ACC112 (cell line): ENCODE data around the gene DNAJC5.

ENCODE experiments used
- H2AFZ ChIP-seq: fragments of 200-600 bp; sonication (generic); one replicate; pipeline ENCODE4 v1.6.0; 2017; ENCODE audit warnings: antibody characterized with exemption, low read length; ENCODE audit not compliant: unreplicated experiment
- H3K27ac ChIP-seq: fragments of 200-600 bp; sonication (generic); 2 replicates; pipeline ENCODE4 v1.5.1; 2014; ENCODE audit warnings: low read depth, mild to moderate bottlenecking, antibody characterized with exemption, low read length, moderate library complexity
- H3K27me3 ChIP-seq: fragments of 200-600 bp; sonication (generic); 2 replicates; pipeline ENCODE4 v1.6.1; 2014; ENCODE audit warnings: mild to moderate bottlenecking, antibody characterized with exemption, low read length, moderate library complexity, mixed read lengths; ENCODE audit not compliant: insufficient read depth
- H3K36me3 ChIP-seq: fragments of 200-600 bp; sonication (generic); 2 replicates; pipeline ENCODE4 v1.6.1; 2016; ENCODE audit warnings: mild to moderate bottlenecking, antibody characterized with exemption, low read length, moderate library complexity, mixed read lengths; ENCODE audit not compliant: insufficient read depth
- H3K4me1 ChIP-seq: fragments of 200-600 bp; sonication (generic); one replicate; pipeline ENCODE4 v1.6.1; 2016; ENCODE audit warnings: low read length, mixed read lengths; ENCODE audit not compliant: insufficient read depth, unreplicated experiment, control insufficient read depth
- H3K4me3 ChIP-seq: fragments of 200-600 bp; sonication (generic); 2 replicates; pipeline ENCODE4 v1.5.1; 2014; ENCODE audit warnings: mild to moderate bottlenecking, low read depth, low read length
- H3K79me2 ChIP-seq: fragments of 200-600 bp; sonication (generic); one replicate; pipeline ENCODE4 v1.6.0; 2016; ENCODE audit warnings: low read length; ENCODE audit not compliant: control insufficient read depth, unreplicated experiment, insufficient read depth

The DNAJC5 gene

GRCh38 chr20:63854766-63855362 lies 40.1 kb upstream of the DNAJC5 start:
- peaks cover 15% of the 10 kb centered on the region for H3K27me3 ChIP-seq
- H3K4me3 ChIP-seq = peak overlapping the region; percentile 61
- H3K36me3 ChIP-seq = no peaks in the 10 kb centered on the region
- no peaks in the 10 kb centered on the region for H3K79me2 ChIP-seq
- H2AFZ ChIP-seq = no peak overlapping the region
- no peak overlapping the region for H3K27ac ChIP-seq
- peaks cover 33% of the 10 kb centered on the region for H3K4me1 ChIP-seq

- H3K79me2 ChIP-seq = no peaks in the 10 kb centered on the region
- peaks cover 15% of the 10 kb centered on the region for H3K27me3 ChIP-seq
- no peaks in the 10 kb centered on the region for H3K36me3 ChIP-seq
- peak overlapping the region; percentile 61 for H3K4me3 ChIP-seq
- H2AFZ ChIP-seq = no peak overlapping the region
- H3K27ac ChIP-seq = no peak overlapping the region
- peaks cover 33% of the 10 kb centered on the region for H3K4me1 ChIP-seq
Observed at GRCh38 chr20:63855363-63856097, 39.4 kb upstream of the DNAJC5 start.

GRCh38 chr20:63856098-63856511 lies 38.8 kb upstream of the DNAJC5 start:
- no peak overlapping the region for H3K27ac ChIP-seq
- no peaks in the 10 kb centered on the region for H3K36me3 ChIP-seq
- no peaks in the 10 kb centered on the region for H3K79me2 ChIP-seq
- peaks cover 15% of the 10 kb centered on the region for H3K27me3 ChIP-seq
- H2AFZ ChIP-seq = no peak overlapping the region
- H3K4me3 ChIP-seq = no peak overlapping the region
- H3K4me1 ChIP-seq = peaks cover 33% of the 10 kb centered on the region

- no peak overlapping the region for H3K27ac ChIP-seq
- no peaks in the 10 kb centered on the region for H3K36me3 ChIP-seq
- H2AFZ ChIP-seq = no peak overlapping the region
- peaks cover 15% of the 10 kb centered on the region for H3K27me3 ChIP-seq
- H3K4me3 ChIP-seq = no peak overlapping the region
- peaks cover 33% of the 10 kb centered on the region for H3K4me1 ChIP-seq
- no peaks in the 10 kb centered on the region for H3K79me2 ChIP-seq
Observed at GRCh38 chr20:63857764-63858392, 37.0 kb upstream of the DNAJC5 start.

GRCh38 chr20:63858393-63859165 lies 36.3 kb upstream of the DNAJC5 start:
- peaks cover 15% of the 10 kb centered on the region for H3K27me3 ChIP-seq
- H3K36me3 ChIP-seq = no peaks in the 10 kb centered on the region
- H3K4me3 ChIP-seq = no peak overlapping the region
- no peak overlapping the region for H2AFZ ChIP-seq
- H3K79me2 ChIP-seq = peaks cover 6% of the 10 kb centered on the region
- no peak overlapping the region for H3K27ac ChIP-seq
- peaks cover 39% of the 10 kb centered on the region for H3K4me1 ChIP-seq

- H2AFZ ChIP-seq = no peak overlapping the region
- no peak overlapping the region for H3K27ac ChIP-seq
- no peak overlapping the region for H3K4me3 ChIP-seq
- peaks cover 15% of the 10 kb centered on the region for H3K27me3 ChIP-seq
- peaks cover 37% of the 10 kb centered on the region for H3K4me1 ChIP-seq
- H3K79me2 ChIP-seq = peaks cover 11% of the 10 kb centered on the region
- H3K36me3 ChIP-seq = no peaks in the 10 kb centered on the region
Observed at GRCh38 chr20:63859166-63859699, 35.7 kb upstream of the DNAJC5 start.

- Histone ChIP-seq H3K4me3 (no peak overlapping the region), H3K4me1 (peaks cover 26% of the 10 kb centered on the region), H3K27ac (no peak overlapping the region), H3K36me3 (no peaks in the 10 kb centered on the region), H3K79me2 (peaks cover 14% of the 10 kb centered on the region), H2AFZ (no peak overlapping the region), H3K27me3 (peaks cover 8% of the 10 kb centered on the region; the same call in 1 of the 2 replicates)
Observed at GRCh38 chr20:63860325-63861051, 34.4 kb upstream of the DNAJC5 start.

- no peak within 1 kb of the TSS for H3K4me3 ChIP-seq
- H3K4me1 ChIP-seq = peaks cover 26% of the 10 kb centered on the region
- H3K36me3 ChIP-seq = no peaks in the 10 kb centered on the region
- no peaks in the 10 kb centered on the region for H3K27me3 ChIP-seq
- H3K79me2 ChIP-seq = peaks cover 20% of the 10 kb centered on the region
- H3K27ac ChIP-seq = no peak within 1 kb of the TSS
- no peak within 1 kb of the TSS for H2AFZ ChIP-seq
Observed at GRCh38 chr20:63861365-63861934, 33.5 kb upstream of the DNAJC5 start, which contains the start of gene ABHD16B. TSS of gene ABHD16B (plus strand) at chr20:63861498. CDS start at chr20:63861541, 43 bp downstream.

- no peak overlapping the region for H3K4me3 ChIP-seq
- H3K36me3 ChIP-seq = no peaks in the 10 kb centered on the region
- peaks cover 26% of the 10 kb centered on the region for H3K4me1 ChIP-seq
- no peak overlapping the region for H3K27ac ChIP-seq
- H3K79me2 ChIP-seq = peaks cover 28% of the 10 kb centered on the region
- no peak overlapping the region for H2AFZ ChIP-seq
- no peaks in the 10 kb centered on the region for H3K27me3 ChIP-seq
Observed at GRCh38 chr20:63861981-63862901, 32.7 kb upstream of the DNAJC5 start.
